Occipital lobe (tissue), 2 donors: Measurements from ENCODE around the gene OTOP1. TPM values are rescaled to one million over a fixed set of nuclear protein-coding genes. Genes with fewer than 3 reads are reported as not detected.
"Not testable (repeated sequence)": the region's sequence is repeated elsewhere in the genome, so short reads cannot be mapped to it uniquely, and the experiment has no call there.

Experiments used
- DNase-seq: peaks from one replicate; lab custom pipeline; 2025; lab: John Stamatoyannopoulos, UW
- total RNA-seq: library from RNA; depleted of rRNA; stranded (reverse); fragments of >200 nt; gene quantifications from one replicate; pipeline ENCODE4 v1.2.3, GENCODE V29; 2014

OTOP1 gene
- total RNA-seq, 1 donor from 2014 or later, result not detected

DNA sequence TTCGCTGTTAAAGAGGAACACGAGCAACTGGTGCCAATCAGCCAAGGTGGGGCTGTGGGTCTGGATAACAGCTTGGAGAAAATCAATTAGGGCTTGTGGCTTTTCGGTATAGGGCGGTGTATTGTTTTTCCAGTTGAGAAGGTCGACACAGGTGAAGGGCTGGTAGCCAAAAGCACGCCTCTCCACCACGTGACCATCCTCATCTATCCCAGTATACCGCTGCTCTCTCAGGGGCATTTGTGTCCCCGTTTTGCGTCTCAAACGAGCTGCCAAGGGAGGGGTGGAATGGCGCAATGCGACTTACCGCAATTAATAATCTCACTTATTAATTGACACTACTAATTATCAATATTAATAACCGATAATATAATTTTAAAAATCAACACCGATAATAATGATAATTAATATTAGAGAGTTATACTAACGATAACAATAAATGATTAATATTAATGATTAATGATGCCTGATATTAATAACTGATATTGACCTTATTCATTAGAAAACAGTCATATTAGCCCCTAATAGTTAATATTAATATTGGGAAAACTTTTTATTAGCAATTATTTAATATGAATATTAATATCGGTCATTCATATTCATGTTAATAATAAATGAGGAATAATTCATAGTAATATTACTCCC is 62.1 kb downstream of the OTOP1 start:
- not testable (repeated sequence) for DNase-seq

DNA sequence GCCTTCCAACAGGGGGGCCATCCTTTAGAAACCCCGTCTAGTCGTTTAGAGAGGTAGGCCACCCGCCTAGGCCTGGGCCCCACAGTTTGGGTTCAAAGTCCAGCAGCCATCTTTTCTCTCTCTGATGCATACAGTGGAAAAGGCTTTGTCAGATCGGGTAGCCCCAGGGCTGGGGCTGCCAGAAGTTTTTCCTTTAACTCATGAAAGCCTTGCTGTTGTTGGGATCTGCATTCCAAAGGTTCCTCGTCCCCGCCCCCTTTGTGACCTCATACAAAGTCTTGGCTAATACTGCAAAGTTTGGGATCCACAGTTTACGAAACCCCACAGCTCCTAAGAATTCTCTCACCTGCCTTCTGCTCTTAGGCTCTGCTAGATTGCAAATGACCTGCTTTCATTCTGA is 64.5 kb downstream of the OTOP1 start:
- not testable (repeated sequence) for DNase-seq

DNA sequence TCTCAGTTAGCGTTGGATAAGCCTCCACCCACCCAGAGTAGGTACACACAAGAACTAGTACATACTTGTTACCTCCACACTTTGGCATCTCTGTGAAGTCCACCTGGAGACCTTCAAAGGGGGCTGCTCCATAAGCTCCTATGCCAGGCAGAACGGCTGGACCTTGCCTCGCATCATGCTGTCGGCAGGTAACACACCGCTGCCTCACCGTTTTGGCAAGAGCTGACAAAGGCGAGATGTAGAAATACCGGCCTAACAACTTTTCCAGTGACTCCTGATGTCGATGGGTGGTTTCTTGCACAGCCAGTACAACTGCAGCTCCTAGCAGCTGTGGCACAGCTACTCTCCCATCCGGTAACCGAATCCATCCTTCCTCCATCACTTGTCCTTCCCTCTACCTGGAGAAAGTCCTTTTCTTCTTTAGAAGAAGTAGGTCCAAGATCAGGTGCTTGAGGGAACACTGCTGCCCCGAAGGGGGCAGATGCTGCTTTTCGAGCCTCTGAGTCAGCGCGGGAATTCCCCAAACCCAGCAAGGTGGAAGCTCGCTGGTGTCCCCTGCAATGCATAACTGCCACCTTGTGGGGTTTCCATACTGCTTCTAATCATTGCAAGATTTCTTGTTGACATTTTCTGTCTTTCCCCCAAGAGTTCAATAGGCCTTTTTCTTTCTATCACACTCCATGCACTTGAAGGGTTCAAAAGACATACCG is 65.6 kb downstream of the OTOP1 start:
- DNase-seq, result not testable (repeated sequence)

DNA sequence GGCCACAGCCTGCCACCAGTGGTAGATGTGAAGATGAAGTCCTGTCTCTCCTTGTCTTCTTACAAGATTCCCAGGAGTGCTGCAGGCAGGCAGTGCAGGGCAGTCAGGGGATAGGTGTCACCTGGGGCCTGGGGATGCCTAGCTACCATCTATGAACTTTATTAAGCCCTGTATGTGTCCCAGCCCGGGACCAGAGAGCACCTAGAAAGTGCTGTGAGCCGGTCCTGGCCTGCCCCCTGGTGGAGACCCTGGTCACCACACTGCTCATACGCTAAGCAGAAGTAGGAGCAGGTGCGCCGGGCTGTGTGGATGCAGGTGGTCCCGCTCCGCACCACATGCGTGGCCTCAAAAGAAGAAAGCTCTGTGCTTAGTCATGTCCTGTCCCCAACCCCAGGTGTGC is 81.1 kb downstream of the OTOP1 start:
- DNase-seq, result not testable (repeated sequence)

DNA sequence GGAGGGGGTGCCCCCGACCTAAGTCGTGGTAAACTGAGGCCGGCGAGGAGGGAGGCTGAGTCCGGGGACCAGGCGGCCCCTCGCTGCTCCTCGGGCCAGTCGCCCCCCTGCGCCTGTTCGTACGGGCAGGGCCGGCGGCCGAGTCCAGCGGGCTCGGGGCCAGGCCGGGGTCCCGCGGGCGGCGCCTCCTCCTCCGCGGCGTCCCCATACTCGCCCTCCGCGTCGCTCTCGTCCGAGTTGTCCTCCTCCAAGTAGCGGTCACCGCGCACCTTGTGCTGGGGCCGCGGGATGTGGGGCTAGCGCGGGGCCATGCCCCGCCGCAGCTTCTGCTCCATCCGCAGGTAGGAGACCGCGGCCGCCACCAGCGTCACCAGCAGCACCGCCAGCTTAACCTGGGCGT is 83.4 kb downstream of the OTOP1 start:
- DNase-seq, result not testable (repeated sequence)

DNA sequence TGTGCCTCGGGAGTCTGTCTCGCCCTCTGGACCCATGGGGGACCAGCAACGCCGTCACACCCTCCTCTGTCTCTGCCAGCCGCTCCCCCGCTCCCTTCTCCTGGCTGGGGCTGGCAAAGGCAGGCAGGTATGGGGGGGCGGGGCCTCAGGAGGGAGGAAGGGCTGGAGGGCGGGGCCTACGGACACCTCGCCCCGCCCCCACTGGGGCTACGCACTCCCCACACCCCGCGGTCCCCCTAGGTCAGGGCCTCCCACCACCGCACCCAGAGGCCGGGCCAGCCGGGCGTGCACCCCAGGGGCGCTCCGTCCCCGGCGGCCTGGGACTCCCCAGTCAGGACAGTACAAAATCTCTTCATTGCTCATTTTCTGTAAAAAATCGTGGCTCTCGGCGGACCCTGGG is 84.0 kb downstream of the OTOP1 start:
- not testable (repeated sequence) for DNase-seq

DNA sequence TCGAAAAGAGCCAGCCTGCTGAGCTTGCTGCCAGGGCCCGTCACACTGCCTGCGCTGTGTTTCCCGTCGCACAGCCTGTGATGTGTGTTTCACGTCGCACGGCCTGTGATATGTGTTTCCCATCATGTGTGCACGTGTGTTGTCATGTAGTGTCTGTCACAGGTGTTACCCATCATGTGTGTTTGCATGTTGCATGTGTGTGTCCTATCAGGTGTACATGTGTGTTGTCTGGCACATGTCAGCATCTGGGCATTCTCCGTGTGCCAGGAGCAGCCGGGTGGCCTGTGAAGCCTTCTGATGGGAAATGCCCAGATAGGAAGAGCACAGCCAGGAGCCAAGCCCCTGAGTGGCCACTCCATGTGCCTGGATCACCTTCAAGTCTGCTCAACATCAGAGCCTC is 85.5 kb downstream of the OTOP1 start:
- DNase-seq, result not testable (repeated sequence)

Other genes with a start within 250 kb of the OTOP1 start
- gene TMEM128, start 21.3 kb upstream of the OTOP1 start, total RNA-seq, result 44.3 TPM
- gene LYAR, start 63.2 kb upstream of the OTOP1 start, total RNA-seq, result 9.4 TPM
- gene ZBTB49, start 63.3 kb upstream of the OTOP1 start, total RNA-seq, result 8.4 TPM
- gene NSG1, start 160.2 kb upstream of the OTOP1 start, total RNA-seq, result 218 TPM